ENCODE results near the gene ZNF432. TPM values are rescaled to one million over a fixed set of nuclear protein-coding genes. Genes with fewer than 3 reads are reported as not detected.

Gene ZNF432
- total and polyA plus RNA-seq, 10 of the 15 experiments (the other 5 are each of a cell fraction or from before 2014, with no cell fraction given): 1.7 to 7.2 (median 4.3) TPM

DNA sequence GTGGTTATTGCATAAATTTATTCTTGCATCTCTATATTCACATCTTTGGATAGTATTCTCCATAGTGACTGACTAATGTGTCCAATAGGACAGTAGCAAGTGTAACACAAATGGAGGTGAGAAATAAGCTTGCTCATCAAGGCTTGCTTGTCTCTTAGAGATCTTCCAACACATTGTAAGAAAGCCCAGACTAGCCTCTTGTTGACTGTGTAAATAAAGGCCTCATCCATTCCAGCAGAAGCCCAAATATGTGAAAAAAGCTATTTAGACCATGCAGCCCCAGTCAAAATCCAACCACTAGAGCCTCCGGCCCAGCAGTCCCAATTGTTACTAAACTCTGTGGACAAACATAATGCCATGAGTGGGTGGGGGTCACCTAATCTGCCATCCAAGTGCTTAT is 38.0 kb downstream of the ZNF432 start:
- intact Hi-C loops (cut with micrococcal nuclease; ENCODE audit: unreplicated experiment): no loop called here
- ChIA-PET SMC1A (ENCODE audit: uncharacterized antibody, unreplicated experiment) (no interaction called here), RAD21 (ENCODE audit: unreplicated experiment) (no interaction called here), CTCF (no interaction called here), POLR2A (no interaction called here)
- peaks cover 4% of the 10 kb centered on the region; the same call in 1 of the 2 replicates for H3K79me2 ChIP-seq (ENCODE audit: control insufficient read depth, insufficient read depth, low read length)
- H3K4me1 ChIP-seq (ENCODE audit: control insufficient read depth, insufficient read depth, low read length): no peaks in the 10 kb centered on the region; the same call in 1 of the 2 replicates
- no peak overlapping the region for H2AFZ ChIP-seq (ENCODE audit: control insufficient read depth, low read depth, low read length)
- no peaks in the 10 kb centered on the region; a peak in 1 of 4 replicates for H3K36me3 ChIP-seq (ENCODE audit: control insufficient read depth in 2 of 2, insufficient read depth in 2 of 2, low read length in 1 of 2)
- H3K4me3 ChIP-seq: no peak overlapping the region
- no peak for ATAC-seq
- no peak for DNase-seq (ENCODE audit: low read depth, low spot score)
- H3K9me3 ChIP-seq (replicated peaks; ENCODE audit: control insufficient read depth, insufficient read depth, low read length): peaks cover 13% of the 10 kb centered on the region; the same call in 2 of the 3 replicates
- no peak overlapping the region for H3K4me2 ChIP-seq (ENCODE audit: control insufficient read depth, insufficient read depth)
- in situ Hi-C loops (cut with MboI): no loop called here
- WGBS (ENCODE audit: insufficient coverage, insufficient replicate concordance, low lambda C conversion rate, missing lambda C conversion rate): 100% methylated on average over 1 of the region's 1 CpG
- no peak for FAIRE-seq
- TF ChIP-seq JUND (IDR thresholded peaks at IDR 0.05; ENCODE audit: low read depth, low read length) (no peak), MEF2A (IDR thresholded peaks at IDR 0.05; ENCODE audit: insufficient read depth, low read depth, low read length) (no peak), YY1 (IDR thresholded peaks at IDR 0.05; ENCODE audit: low read depth, low read length) (no peak), POLR2A (IDR thresholded peaks at IDR 0.05; ENCODE audit: low read depth, low read length) (no peak), KLF5 (IDR thresholded peaks at IDR 0.05; ENCODE audit: partially characterized antibody) (no peak), RCOR1 (conservative IDR thresholded peaks at IDR 0.05; ENCODE audit: low read depth, low read length) (no peak)
- TF ChIP-seq, protein P1, sequence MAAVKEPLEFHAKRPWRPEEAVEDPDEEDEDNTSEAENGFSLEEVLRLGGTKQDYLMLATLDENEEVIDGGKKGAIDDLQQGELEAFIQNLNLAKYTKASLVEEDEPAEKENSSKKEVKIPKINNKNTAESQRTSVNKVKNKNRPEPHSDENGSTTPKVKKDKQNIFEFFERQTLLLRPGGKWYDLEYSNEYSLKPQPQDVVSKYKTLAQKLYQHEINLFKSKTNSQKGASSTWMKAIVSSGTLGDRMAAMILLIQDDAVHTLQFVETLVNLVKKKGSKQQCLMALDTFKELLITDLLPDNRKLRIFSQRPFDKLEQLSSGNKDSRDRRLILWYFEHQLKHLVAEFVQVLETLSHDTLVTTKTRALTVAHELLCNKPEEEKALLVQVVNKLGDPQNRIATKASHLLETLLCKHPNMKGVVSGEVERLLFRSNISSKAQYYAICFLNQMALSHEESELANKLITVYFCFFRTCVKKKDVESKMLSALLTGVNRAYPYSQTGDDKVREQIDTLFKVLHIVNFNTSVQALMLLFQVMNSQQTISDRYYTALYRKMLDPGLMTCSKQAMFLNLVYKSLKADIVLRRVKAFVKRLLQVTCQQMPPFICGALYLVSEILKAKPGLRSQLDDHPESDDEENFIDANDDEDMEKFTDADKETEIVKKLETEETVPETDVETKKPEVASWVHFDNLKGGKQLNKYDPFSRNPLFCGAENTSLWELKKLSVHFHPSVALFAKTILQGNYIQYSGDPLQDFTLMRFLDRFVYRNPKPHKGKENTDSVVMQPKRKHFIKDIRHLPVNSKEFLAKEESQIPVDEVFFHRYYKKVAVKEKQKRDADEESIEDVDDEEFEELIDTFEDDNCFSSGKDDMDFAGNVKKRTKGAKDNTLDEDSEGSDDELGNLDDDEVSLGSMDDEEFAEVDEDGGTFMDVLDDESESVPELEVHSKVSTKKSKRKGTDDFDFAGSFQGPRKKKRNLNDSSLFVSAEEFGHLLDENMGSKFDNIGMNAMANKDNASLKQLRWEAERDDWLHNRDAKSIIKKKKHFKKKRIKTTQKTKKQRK (IDR thresholded peaks at IDR 0.05; ENCODE audit: low read depth, low read length): no peak
- TF ChIP-seq, protein P2, sequence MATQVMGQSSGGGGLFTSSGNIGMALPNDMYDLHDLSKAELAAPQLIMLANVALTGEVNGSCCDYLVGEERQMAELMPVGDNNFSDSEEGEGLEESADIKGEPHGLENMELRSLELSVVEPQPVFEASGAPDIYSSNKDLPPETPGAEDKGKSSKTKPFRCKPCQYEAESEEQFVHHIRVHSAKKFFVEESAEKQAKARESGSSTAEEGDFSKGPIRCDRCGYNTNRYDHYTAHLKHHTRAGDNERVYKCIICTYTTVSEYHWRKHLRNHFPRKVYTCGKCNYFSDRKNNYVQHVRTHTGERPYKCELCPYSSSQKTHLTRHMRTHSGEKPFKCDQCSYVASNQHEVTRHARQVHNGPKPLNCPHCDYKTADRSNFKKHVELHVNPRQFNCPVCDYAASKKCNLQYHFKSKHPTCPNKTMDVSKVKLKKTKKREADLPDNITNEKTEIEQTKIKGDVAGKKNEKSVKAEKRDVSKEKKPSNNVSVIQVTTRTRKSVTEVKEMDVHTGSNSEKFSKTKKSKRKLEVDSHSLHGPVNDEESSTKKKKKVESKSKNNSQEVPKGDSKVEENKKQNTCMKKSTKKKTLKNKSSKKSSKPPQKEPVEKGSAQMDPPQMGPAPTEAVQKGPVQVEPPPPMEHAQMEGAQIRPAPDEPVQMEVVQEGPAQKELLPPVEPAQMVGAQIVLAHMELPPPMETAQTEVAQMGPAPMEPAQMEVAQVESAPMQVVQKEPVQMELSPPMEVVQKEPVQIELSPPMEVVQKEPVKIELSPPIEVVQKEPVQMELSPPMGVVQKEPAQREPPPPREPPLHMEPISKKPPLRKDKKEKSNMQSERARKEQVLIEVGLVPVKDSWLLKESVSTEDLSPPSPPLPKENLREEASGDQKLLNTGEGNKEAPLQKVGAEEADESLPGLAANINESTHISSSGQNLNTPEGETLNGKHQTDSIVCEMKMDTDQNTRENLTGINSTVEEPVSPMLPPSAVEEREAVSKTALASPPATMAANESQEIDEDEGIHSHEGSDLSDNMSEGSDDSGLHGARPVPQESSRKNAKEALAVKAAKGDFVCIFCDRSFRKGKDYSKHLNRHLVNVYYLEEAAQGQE (IDR thresholded peaks at IDR 0.05; ENCODE audit: low read depth, low read length): no peak
- H3K9ac ChIP-seq (ENCODE audit: control insufficient read depth, insufficient read depth, low read length): no peak overlapping the region
- no peaks in the 10 kb centered on the region for H4K20me1 ChIP-seq (ENCODE audit: control insufficient read depth, insufficient read depth)
- no peak overlapping the region for H3K27ac ChIP-seq (ENCODE audit: control insufficient read depth, insufficient read depth)
- H3K27me3 ChIP-seq (replicated peaks in 1 of 2; ENCODE audit: control insufficient read depth in 2 of 2, insufficient read depth in 2 of 2, low read length in 1 of 2): no peaks in the 10 kb centered on the region
- BruUV-seq (replicated peaks): no TSS peak
